Pulmonary artery endothelial cell (primary cell): Measurements from ENCODE around the gene CADM1. TPM values are rescaled to one million over a fixed set of nuclear protein-coding genes. Genes with fewer than 3 reads are reported as not detected.

Experiments
- DNase-seq: peaks from one replicate; pipeline ENCODE4 v3.0.0-alpha.2; 2011; ENCODE audit warnings: low read depth, low spot score
- total RNA-seq: library from RNA; depleted of rRNA; stranded (reverse); fragments of >200 nt; gene quantifications from 2 replicates; pipeline ENCODE4 v1.2.3, GENCODE V29; 2014

CADM1 gene
- total RNA-seq, 1 donor from 2014 or later: 2.8 TPM

GRCh38 chr11:115215694-115216617 lies 288.3 kb downstream of the CADM1 start:
- DNase-seq: no peak

DNA sequence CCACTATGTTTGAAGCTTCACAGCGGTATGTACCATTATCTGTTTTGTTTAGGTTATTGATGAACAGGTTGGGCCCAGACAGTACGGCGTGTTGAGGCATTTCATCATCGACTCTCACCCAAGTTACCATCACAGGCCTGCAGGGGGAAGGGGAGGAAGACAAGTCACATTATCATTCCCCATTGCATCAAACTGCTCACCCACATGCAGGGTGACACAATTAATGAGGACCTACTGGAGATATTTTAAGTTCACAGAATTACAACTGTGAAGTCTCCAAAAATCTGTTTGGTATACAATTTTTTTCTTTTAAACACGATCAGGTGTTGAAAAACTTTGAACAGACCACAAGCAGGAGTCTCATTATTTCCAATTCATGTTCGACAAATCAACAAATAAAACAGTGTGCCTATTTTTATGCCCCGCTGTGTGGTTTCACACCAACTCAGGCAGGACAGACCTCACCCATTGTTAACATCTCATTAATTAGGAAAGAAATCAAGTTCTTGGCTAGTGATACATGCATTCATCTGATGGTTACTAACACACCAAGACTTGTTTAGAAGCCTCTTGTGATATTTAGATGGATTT lies 289.5 kb downstream of the CADM1 start:
- no peak for DNase-seq

DNA sequence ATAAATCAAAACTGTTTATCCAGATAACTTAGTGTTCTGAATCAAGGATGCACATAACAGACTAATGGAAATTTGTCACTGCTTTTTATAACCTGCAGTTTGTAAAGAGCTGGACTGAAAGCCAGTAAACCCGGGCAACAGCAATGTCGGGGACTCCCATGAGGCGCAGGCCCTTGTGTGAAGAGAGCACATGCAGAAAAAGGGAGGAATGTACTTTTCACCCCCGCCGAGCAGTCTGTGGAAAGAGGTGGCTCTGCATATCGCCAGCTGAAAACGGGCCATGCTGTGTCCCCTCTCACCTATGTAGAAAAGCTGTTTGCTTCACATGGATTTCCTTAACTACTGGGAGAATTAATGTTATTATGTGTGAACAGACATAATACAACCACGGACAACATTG lies 291.2 kb downstream of the CADM1 start:
- DNase-seq: no peak

DNA sequence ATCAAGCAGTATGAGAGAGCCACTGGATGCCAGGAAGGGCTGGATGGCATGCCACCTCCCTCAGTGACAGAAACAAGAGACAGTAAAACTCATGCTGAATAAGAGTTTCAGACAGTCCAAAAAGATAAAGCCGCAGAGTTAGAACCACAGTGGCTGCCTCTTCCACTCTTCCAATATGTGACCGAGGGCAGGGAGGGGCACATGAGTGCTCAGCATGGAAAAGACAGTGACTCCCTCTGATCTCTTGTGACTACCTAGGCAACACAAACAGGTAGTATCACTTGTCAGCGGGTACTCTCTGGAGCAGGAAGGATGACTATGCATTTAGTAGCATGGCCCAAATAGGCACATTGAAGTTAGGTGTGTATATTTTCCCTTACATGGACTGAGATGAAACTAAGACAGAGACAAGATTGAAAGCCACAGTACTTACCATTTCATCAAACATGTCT lies 295.4 kb downstream of the CADM1 start:
- no peak for DNase-seq

DNA sequence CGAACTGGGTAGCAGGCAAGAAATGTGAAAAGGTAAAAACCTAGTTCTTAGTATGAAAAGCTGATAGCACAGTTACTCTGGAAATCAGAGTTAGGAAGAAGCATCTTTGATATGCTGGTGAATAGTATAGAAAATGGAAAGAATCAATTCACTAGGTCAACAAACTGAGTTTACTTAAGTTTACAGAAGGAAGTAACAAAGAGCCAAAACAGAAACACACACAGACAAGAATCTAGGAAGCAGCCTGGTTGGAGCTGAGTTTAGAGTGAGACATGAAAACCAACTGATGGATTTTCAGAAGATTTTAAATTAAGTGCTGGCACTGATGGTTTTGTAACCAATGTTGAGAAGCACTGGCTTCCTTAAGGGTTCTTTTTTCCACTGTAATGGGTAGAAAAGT lies 296.3 kb downstream of the CADM1 start:
- no peak for DNase-seq

DNA sequence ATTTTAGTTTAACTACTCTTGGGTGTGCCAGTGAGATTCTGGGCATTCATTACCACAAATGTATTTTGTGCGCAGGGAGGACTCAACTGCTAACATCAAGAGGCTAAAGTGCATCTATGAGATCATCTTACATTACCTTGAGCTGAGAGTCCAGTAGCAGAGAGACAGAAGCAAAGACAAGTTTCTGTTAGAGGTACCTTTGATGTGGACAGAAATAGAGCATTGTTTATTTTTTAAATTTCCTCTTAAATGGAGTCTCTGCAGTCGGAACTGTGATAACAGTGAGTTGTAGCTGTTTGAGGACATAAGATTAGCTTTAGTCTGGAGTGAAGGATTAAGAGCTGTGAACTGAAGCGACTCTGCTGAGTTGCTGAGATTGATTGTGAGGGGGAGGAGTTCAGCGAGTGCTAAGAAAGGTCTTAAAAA lies 297.0 kb downstream of the CADM1 start:
- no peak for DNase-seq

- DNase-seq: no peak
Measured at GRCh38 chr11:115206365-115207022, 297.7 kb downstream of the CADM1 start.

- DNase-seq: no peak
Measured at GRCh38 chr11:115202900-115203552, 301.2 kb downstream of the CADM1 start.

- no peak for DNase-seq
Measured at GRCh38 chr11:115202074-115202473, 302.1 kb downstream of the CADM1 start.

GRCh38 chr11:115201111-115201792 lies 303.0 kb downstream of the CADM1 start:
- no peak for DNase-seq

DNA sequence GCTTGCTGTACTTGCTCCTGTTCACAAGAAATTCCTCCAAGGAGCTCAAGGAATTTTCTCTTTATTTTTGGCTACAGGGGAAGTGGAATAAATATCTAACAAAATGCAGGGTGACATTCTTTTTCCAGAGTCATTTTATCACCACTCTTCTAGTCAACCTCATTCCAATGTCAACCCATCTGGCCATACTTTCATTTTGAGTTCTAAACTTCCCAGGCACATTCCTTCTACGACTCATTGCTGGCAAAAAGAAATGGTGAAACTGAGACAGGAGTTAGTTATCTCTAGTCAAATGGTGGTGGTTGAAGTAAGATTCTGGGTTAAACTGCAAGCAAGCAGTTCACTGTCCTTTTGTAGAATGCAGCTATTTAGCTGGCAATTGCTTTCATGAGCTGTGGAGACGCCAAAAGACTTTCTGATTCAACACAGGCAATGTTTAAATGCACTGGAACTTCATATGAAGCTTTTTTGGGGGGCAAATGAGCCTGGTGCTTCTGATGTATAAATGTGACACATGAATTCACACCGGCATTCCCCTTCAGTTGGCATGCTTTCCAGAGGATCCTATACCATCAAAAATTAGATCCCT lies 304.6 kb downstream of the CADM1 start:
- DNase-seq: no peak

DNA sequence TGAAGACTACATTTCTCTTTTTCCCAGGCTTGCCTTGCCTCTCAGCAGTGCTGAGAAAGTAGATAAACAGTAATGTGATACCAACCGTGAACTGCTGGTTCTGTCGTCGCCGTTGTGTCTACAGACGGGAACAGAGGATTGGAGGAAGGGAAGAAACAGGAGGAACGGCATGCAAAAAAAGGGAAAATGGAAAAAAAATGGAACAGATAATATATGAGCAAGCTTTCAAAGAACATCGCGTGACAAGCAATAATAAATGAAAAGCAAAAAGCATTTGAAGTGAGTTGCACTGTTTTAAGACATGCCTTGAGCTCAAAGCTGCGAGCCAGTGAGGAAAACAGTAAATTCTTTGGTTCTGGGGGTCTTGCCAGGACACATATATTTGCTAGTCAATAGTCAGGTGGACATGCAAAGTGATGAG lies 305.9 kb downstream of the CADM1 start:
- DNase-seq: no peak

DNA sequence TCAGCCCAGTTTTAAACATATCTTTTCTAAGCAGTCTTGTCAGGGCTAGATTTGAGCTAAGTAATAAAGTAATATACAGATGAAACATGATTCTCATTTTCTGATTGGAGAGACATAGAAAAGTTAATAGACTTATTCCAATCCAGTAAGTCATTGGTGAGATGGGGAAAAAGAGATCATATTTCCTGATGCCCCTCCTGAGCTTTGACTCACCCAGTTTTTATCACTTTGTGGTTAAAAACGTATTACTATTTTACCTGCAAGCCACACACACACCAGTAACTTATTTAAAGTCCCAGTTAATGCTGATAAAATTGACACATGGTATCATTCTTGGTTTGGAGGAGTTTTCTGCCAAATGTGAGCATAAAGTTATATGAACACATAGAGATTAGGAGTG lies 306.8 kb downstream of the CADM1 start:
- DNase-seq: no peak

DNA sequence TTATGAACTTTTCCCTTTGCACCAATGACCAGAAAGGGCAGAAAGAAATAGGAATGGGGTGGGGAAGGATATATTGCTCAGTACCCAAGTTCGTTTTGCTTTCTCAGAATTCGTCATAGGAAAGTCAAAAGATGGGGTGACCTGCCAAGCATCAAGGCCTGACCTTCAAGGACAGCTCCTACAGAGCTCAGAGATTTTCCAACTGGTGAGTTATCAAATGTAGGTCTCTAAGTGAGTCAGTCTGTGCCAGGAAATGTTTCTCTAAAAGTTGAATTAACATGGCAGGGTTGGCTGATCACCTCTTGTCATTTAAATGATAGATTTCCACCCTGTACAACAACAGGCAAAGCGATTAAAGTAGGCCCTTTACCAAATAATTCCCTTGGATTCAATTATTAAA lies 307.2 kb downstream of the CADM1 start:
- no peak for DNase-seq

GRCh38 chr11:115194802-115195110 lies 309.5 kb downstream of the CADM1 start:
- no peak for DNase-seq

DNA sequence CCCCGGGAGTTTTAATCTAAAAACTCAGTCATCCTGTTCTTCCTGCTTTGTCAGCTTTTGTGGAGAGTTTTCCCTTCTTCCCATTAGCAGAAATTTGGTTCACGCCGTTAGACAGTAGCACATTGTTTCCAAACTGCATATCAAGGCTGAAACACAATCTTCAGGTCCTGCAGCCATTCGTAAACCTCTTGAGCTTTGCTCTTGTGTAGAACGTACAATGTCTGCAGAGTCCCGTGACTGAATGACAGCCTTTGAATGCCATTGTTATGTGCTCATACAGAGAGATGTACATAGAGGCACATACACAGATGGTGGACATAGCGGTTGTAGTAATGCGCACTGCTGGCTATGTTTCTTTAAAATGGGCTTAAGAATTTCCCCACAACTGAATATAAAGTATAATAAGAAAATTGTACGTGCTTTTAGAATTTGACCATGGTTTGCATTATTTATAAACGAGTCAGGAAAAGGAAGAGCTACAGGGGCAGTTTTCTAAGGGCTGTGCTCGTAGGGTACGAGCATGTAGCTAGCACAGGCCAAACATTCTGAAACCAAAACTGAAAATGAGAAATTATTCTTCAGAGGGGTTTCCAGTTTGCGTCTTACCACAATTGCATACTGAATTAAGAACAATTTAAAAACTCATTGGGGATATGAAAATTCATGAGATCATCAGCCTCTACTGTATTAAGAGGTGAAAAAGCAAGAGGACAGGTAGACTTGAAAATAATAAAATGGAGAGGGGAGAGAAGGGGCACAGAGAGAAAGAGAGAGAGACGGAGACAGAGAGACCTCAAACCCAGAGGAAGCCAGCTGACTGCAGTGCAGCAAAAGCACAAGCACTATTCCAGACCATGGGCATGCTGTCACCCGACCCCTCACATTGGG lies 310.1 kb downstream of the CADM1 start:
- no peak for DNase-seq

- DNase-seq: no peak
Measured at GRCh38 chr11:115191761-115192160, 312.5 kb downstream of the CADM1 start.

GRCh38 chr11:115190196-115190595 lies 314.0 kb downstream of the CADM1 start:
- DNase-seq: no peak

GRCh38 chr11:115188898-115189278 lies 315.3 kb downstream of the CADM1 start:
- DNase-seq: no peak
